Vagina (tissue), 2 donors: ENCODE data around the gene PLEKHA4.
"Not testable (repeated sequence)": the region's sequence is repeated elsewhere in the genome, so short reads cannot be mapped to it uniquely, and the experiment has no call there.

Experiments
- CTCF ChIP-seq, 3 experiments: fragments of 450-650 bp in 2 of 3; fragments of 200-600 bp in 1 of 3; sonication (generic) in 1 of 3; IDR thresholded peaks; one replicate each; pipeline ENCODE4 v1.5.1; 2017 to 2019; ENCODE audit warnings: antibody characterized with exemption in 3 of 3, mild to moderate bottlenecking in 2 of 3, moderate library complexity in 2 of 3
- POLR2AphosphoS5 ChIP-seq, 2 donors: sonication (generic); formaldehyde crosslinking; IDR thresholded peaks; one replicate each; pipeline ENCODE4 v1.9.0; 2017; ENCODE audit warnings: antibody characterized with exemption in 2 of 2, mild to moderate bottlenecking in 2 of 2, low read depth in 1 of 2; ENCODE audit not compliant: insufficient read depth in 1 of 2

- TF ChIP-seq CTCF (IDR thresholded peaks at IDR 0.05); POLR2AphosphoS5 (IDR thresholded peaks at IDR 0.05; ENCODE audit: insufficient read depth in 1 of 2, low read depth in 1 of 2): not testable (repeated sequence)
Measured at GRCh38 chr19:48787331-48787730, 81.1 kb downstream of the PLEKHA4 start.
